ENCODE measurements around the gene AUNIP.

The AUNIP gene

GRCh38 chr1:25837262-25837875 is 21.9 kb downstream of the AUNIP start:
- no peak for DNase-seq (ENCODE audit: low read depth)
- TF ChIP-seq, protein P1, sequence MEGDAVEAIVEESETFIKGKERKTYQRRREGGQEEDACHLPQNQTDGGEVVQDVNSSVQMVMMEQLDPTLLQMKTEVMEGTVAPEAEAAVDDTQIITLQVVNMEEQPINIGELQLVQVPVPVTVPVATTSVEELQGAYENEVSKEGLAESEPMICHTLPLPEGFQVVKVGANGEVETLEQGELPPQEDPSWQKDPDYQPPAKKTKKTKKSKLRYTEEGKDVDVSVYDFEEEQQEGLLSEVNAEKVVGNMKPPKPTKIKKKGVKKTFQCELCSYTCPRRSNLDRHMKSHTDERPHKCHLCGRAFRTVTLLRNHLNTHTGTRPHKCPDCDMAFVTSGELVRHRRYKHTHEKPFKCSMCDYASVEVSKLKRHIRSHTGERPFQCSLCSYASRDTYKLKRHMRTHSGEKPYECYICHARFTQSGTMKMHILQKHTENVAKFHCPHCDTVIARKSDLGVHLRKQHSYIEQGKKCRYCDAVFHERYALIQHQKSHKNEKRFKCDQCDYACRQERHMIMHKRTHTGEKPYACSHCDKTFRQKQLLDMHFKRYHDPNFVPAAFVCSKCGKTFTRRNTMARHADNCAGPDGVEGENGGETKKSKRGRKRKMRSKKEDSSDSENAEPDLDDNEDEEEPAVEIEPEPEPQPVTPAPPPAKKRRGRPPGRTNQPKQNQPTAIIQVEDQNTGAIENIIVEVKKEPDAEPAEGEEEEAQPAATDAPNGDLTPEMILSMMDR (conservative IDR thresholded peaks at IDR 0.05; ENCODE audit: low read length): peak; percentile 39
- H3K4me3 ChIP-seq (ENCODE audit: low read length): no peak overlapping the region

DNA sequence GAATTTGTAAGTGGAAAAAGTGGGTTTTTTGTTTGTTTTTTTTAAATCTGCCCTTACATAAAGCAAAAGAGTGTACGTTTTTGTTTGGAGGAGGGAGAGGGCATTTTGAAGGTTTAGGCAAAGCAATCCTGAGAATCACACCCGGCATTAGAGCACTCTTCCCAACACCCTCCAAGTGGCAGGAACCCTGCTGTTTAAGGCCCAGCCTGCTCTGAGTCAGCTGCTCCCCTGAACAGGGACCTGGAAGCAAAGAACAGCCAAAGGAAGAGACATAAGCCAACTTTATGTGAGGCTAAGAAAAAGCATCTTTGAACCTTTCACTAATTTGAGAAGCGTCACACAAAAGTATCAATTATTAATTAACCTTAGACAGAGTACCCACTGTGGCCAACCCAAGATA is 22.6 kb downstream of the AUNIP start:
- TF ChIP-seq, protein P1 (conservative IDR thresholded peaks at IDR 0.05; ENCODE audit: low read length): no peak
- DNase-seq (ENCODE audit: low read depth): no peak
- H3K4me3 ChIP-seq (ENCODE audit: low read length): no peak overlapping the region

DNA sequence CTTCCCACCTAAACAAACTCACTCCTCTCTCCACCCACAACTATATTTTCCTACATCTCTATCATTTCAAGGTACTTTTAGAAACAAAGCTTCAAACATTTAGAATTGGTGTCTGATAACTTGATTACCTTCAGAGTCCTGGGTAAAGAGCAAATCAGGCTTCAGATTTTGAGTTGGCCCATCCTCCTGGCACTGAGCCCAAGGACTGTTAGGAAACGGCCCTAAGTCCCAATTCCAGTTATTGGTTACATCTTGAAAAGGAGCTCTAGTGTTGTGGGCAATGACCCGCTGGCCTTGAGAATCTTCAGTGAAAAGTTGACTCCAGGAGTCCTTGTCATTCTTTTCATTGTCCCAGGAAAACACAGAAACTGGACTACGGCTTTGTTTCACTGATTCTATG is 24.4 kb downstream of the AUNIP start:
- no peak overlapping the region for H3K4me3 ChIP-seq (ENCODE audit: low read length)
- DNase-seq (ENCODE audit: low read depth): no peak
- TF ChIP-seq, protein P1 (conservative IDR thresholded peaks at IDR 0.05; ENCODE audit: low read length): no peak

- TF ChIP-seq, protein P1 (conservative IDR thresholded peaks at IDR 0.05; ENCODE audit: low read length): no peak
- no peak overlapping the region for H3K4me3 ChIP-seq (ENCODE audit: low read length)
- no peak for DNase-seq (ENCODE audit: low read depth)
Measured at GRCh38 chr1:25833158-25833557, 26.1 kb downstream of the AUNIP start.

GRCh38 chr1:25832336-25833037 is 26.8 kb downstream of the AUNIP start:
- TF ChIP-seq, protein P1 (conservative IDR thresholded peaks at IDR 0.05; ENCODE audit: low read length): no peak
- DNase-seq (ENCODE audit: low read depth): no peak
- no peak overlapping the region for H3K4me3 ChIP-seq (ENCODE audit: low read length)

GRCh38 chr1:25831569-25832196 is 27.6 kb downstream of the AUNIP start:
- H3K4me3 ChIP-seq (ENCODE audit: low read length): no peak overlapping the region
- TF ChIP-seq, protein P1 (conservative IDR thresholded peaks at IDR 0.05; ENCODE audit: low read length): no peak
- no peak for DNase-seq (ENCODE audit: low read depth)

- TF ChIP-seq, protein P1 (conservative IDR thresholded peaks at IDR 0.05; ENCODE audit: low read length): no peak
- no peak overlapping the region for H3K4me3 ChIP-seq (ENCODE audit: low read length)
- no peak for DNase-seq (ENCODE audit: low read depth)
Measured at GRCh38 chr1:25829046-25829445, 30.2 kb downstream of the AUNIP start.
